ENCODE measurements around the gene GABRG2. TPM values are rescaled to one million over a fixed set of nuclear protein-coding genes. Genes with fewer than 3 reads are reported as not detected.

GABRG2 gene
- polyA plus RNA-seq, 12 donors: 0.04 to 0.16 (median 0.08) TPM; not detected in 7

GRCh38 chr5:162189719-162190118, 122.1 kb downstream of the GABRG2 start:
- DNase-seq: no peak

- DNase-seq: no peak
These were observed 125.4 kb downstream of the GABRG2 start for GRCh38 chr5:162193012-162193411.

DNA sequence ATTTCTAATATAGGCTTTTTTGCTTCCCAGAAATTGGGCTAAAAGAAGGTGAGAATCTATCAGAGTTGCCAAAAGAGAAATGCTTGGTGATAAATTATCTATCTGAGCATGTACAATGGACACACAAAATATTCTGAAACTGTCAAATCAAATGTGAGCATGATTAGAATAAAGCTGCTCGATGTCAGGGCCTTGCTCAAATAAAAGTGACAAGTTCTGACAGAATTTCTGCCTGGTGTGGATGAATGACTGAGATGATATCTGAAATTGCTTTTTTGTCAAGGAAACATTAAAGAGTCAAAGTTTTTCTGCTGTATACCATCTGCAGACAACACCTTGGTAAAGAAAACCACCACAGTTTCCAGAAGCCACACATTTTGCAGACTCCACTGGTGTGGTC, 128.8 kb downstream of the GABRG2 start:
- no peak for DNase-seq

GRCh38 chr5:162202285-162202880, 134.8 kb downstream of the GABRG2 start:
- no peak for DNase-seq

Other genes with a start within 250 kb of the GABRG2 start
- under 1 TPM in 5 of 12 donors, not detected in 7; 0.10 to 0.47 (median 0.24) TPM for gene GABRA1, start 219.7 kb upstream of the GABRG2 start, polyA plus RNA-seq (ENCODE audit: insufficient read length in 12 of 12)